A673 (cell line): ENCODE results near the gene SPTLC2.

Experiments
- EZH2 ChIP-seq: fragments of 200-600 bp; sonication (generic); IDR thresholded peaks from 2 replicates; pipeline ENCODE4 v1.6.1; 2017; ENCODE audit warnings: borderline replicate concordance, low read depth, mild to moderate bottlenecking, mixed read lengths, antibody characterized with exemption, low read length; ENCODE audit not compliant: poor library complexity, severe bottlenecking
- TF ChIP-seq, protein P1 (sequence below): fragments of 300-800, 200-600 bp; sonication (generic); conservative IDR thresholded peaks from 2 replicates; pipeline ENCODE4 v1.5.1; 2017; ENCODE audit warnings: low read depth, mild to moderate bottlenecking, antibody characterized with exemption, low read length, moderate library complexity, mixed read lengths

- TF ChIP-seq, protein P1, sequence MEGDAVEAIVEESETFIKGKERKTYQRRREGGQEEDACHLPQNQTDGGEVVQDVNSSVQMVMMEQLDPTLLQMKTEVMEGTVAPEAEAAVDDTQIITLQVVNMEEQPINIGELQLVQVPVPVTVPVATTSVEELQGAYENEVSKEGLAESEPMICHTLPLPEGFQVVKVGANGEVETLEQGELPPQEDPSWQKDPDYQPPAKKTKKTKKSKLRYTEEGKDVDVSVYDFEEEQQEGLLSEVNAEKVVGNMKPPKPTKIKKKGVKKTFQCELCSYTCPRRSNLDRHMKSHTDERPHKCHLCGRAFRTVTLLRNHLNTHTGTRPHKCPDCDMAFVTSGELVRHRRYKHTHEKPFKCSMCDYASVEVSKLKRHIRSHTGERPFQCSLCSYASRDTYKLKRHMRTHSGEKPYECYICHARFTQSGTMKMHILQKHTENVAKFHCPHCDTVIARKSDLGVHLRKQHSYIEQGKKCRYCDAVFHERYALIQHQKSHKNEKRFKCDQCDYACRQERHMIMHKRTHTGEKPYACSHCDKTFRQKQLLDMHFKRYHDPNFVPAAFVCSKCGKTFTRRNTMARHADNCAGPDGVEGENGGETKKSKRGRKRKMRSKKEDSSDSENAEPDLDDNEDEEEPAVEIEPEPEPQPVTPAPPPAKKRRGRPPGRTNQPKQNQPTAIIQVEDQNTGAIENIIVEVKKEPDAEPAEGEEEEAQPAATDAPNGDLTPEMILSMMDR = no peak
- TF ChIP-seq EZH2 = no peak
Measured at GRCh38 chr14:77593501-77593961, 22.9 kb downstream of the SPTLC2 start.
